Measurements from ENCODE around the gene C1orf21.

The C1orf21 gene

GRCh38 chr1:184648856-184649201 lies 262.0 kb downstream of the C1orf21 start:
- no peak overlapping the region for H3K4me3 ChIP-seq (ENCODE audit: low read length)
- no peak for DNase-seq (ENCODE audit: low read depth)
- TF ChIP-seq CTCF (conservative IDR thresholded peaks at IDR 0.05; ENCODE audit: low read depth, low read length) = no peak

GRCh38 chr1:184649451-184649888 lies 262.6 kb downstream of the C1orf21 start:
- no peak overlapping the region for H3K4me3 ChIP-seq (ENCODE audit: low read length)
- DNase-seq (ENCODE audit: low read depth) = no peak
- TF ChIP-seq CTCF (conservative IDR thresholded peaks at IDR 0.05; ENCODE audit: low read depth, low read length) = no peak

GRCh38 chr1:184650177-184650866 lies 263.5 kb downstream of the C1orf21 start:
- H3K4me3 ChIP-seq (ENCODE audit: low read length) = no peak overlapping the region
- no peak for TF ChIP-seq CTCF (conservative IDR thresholded peaks at IDR 0.05; ENCODE audit: low read depth, low read length)
- no peak for DNase-seq (ENCODE audit: low read depth)

GRCh38 chr1:184655185-184655584 lies 268.4 kb downstream of the C1orf21 start:
- no peak for DNase-seq (ENCODE audit: low read depth)
- TF ChIP-seq CTCF (conservative IDR thresholded peaks at IDR 0.05; ENCODE audit: low read depth, low read length) = no peak
- no peak overlapping the region for H3K4me3 ChIP-seq (ENCODE audit: low read length)

- no peak for TF ChIP-seq CTCF (conservative IDR thresholded peaks at IDR 0.05; ENCODE audit: low read depth, low read length)
- no peak for DNase-seq (ENCODE audit: low read depth)
- H3K4me3 ChIP-seq (ENCODE audit: low read length) = no peak overlapping the region
These were observed 269.4 kb downstream of the C1orf21 start for GRCh38 chr1:184656221-184656620.

GRCh38 chr1:184658055-184658454 lies 271.2 kb downstream of the C1orf21 start:
- no peak for TF ChIP-seq CTCF (conservative IDR thresholded peaks at IDR 0.05; ENCODE audit: low read depth, low read length)
- no peak overlapping the region for H3K4me3 ChIP-seq (ENCODE audit: low read length)
- DNase-seq (ENCODE audit: low read depth) = no peak

GRCh38 chr1:184660462-184661191 lies 273.8 kb downstream of the C1orf21 start:
- TF ChIP-seq CTCF (conservative IDR thresholded peaks at IDR 0.05; ENCODE audit: low read depth, low read length) = no peak
- DNase-seq (ENCODE audit: low read depth) = no peak
- H3K4me3 ChIP-seq (ENCODE audit: low read length) = no peak overlapping the region

Data from retinal pigment epithelial cell (primary cell).